HG02943 (cell line): ENCODE measurements around the gene RPRD1B.
"Not testable (repeated sequence)": the region's sequence is repeated elsewhere in the genome, so short reads cannot be mapped to it uniquely, and the experiment has no call there.

Source experiments
- ATAC-seq: cut with Tn5 transposase; IDR thresholded peaks from one replicate; pipeline ENCODE4 v1.9.1; 2021; ENCODE audit warnings: mild to moderate bottlenecking, low read depth, moderate library complexity; ENCODE audit not compliant: unreplicated experiment

RPRD1B gene

DNA sequence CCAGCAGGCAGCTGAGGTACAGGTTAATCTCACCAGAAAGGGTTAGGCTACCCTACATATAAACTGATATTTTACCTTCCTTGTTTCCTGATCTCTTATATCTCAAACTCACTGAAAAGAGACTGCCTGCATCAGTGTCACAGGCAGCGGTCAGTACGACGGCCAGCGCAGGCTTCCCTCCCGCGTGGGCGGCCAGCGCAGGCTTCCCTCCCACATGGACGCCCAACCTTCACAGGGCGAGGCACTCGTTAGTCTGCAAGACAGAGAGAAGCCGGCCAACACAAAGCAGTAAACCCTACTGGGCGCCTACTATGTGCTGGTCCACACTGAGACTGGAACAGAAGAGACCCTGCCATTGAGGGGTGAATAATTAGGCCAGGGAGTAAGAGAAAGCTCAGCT is 33.3 kb upstream of the RPRD1B start:
- ATAC-seq: no peak

DNA sequence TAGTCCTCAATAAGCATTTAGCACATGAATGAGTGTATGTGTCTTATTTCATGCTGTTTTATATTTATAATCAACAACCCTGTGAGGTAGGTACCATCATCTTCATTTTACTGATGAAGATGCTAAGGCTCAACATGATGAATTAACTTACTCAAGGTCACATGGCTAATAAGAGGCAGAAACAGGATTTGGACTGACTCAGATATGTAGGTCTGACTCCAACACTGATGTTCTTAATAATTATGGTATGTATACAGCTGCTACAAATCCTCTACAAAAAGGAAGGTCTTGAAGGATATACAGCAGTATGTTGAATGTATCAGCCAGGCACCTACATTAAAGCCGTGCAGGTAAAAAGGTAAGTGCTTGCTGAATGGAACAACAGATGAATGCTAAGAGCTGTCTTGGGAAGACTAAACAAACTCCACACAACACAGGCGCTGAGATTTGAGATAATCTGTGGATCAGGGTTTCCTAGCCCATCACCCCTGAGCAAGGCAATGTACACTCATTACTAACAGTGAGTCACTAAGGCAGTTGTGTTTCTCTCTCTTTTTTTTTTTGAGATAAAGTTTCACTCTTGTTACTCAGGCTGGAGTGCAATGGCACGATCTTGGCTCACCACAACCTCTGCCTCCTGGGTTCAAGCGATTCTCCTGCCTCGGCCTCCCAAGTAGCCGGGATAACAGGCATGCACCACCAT is 32.2 kb upstream of the RPRD1B start:
- ATAC-seq: no peak

DNA sequence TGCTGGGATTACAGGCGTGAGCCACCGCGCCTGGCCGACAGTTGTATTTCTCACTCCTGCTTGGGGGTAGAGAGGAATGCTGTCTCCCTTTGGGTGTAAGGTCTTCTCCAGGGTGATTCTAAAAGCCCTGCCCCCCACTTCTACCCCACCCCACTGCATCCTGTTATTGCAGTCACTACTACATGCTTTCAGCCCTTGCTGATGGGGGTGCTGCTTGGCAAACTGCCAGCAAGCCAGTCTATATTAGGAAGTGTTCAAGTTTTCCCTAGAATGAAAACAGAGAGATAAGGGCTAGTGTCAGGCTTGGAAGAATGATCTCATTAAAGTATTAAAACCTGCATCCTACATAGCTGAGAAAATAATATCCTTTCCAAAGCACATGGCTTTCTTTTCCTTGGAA is 31.6 kb upstream of the RPRD1B start:
- no peak for ATAC-seq

DNA sequence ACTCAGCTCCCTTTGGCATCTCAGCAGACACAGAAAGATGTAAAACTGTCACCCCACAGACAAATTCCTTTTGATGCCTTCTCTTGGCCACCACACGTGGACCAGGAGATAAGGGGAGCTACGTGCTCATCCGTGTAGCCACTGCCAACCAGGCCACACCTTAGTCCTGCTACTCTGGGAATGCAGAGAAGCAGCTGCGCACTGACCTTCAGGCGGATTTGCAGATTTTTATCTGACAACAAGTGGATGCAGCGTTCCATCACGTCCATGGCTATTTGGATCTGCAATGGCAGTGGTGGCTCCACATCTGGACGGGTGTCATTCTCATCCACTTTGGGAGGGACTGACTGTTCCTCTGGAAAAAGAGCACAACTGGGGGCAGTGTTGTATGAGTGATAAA is 31.1 kb upstream of the RPRD1B start:
- no peak for ATAC-seq

DNA sequence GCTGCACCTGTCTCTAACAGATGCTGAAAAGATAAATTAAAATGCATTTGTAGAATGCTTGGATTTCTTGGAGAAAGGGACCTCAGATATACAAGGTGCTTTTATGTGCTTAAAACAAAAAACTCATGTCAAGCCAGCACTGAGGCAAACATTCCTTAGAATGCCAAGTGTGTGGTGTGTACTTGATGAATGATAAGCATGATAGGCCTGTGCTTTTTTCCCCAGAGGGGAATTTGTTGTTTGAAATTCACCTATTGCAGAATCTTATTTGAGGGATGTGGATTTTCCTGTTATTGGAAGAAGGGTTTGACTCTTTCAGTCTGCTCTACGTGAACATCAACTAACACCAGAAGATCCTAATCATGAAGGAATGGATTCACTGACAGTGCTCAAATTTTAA is 29.1 kb upstream of the RPRD1B start:
- no peak for ATAC-seq

DNA sequence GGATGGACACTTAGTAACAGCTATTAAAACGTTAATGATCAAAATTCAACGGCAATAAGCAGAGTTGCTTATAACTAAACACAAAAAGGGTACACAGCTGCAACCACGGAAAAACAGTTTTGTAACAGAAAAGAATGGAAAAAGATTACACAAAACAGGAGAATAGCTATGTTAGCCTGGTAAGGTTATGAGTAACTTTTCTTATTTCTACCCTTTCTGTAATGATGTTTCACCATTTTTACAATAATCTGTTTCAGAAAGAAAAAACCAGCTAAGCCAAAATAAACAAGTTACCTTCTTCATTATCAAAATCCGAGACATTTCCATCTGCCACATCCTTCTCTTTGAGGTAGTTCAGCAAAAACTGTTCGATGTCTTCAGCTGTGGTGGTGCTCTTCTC is 27.6 kb upstream of the RPRD1B start:
- ATAC-seq: no peak

DNA sequence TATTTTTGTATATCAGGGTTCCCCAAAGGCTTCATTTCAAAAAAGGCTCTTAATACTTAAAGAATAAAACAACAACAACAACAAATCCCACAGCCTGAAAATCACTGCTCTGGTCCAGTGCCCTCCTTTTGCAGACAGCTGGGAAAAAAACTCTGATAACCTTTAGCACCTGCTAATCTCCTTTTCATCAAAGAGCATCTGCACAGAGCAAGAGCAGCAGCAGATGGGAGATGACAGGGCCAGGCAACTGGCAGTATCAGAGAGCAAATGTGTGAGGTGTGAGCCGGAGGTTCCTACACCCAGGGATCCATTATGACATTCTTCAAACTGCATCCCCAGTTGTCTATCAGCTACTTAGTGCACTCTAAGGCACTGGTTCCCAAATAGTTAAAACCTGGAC is 26.0 kb upstream of the RPRD1B start:
- no peak for ATAC-seq

DNA sequence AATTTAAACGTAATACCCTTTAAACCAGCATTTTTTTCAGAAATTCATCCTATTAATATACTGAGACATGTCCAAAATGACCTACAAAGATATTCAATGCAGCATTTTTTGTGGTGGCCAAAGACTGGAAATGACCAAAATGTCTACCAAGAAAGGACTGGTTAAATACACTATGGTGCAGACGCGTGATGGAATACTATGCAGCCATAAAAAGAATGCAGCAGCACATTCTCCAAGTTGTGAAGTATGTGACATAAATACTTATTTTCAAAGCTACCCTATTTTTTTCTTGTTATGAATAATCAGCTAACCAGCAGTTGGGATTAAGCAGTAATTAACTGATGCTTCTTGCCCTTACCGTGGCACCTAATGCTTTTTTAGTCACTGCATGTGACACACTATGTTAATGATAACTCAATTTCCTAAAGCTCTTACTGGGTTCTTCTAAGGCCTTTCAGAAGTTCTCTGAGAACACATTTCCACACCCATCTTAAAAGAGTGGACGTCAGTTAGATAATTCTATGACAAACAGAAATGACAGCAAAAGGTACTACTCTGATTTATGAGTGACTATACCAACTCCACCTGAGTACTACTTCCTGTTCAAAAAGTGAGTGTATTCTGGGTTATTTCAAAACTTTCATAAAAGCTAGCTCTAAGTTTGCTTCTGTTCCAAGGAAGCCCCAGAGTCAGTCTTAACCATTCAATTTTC is 25.2 kb upstream of the RPRD1B start:
- no peak for ATAC-seq

DNA sequence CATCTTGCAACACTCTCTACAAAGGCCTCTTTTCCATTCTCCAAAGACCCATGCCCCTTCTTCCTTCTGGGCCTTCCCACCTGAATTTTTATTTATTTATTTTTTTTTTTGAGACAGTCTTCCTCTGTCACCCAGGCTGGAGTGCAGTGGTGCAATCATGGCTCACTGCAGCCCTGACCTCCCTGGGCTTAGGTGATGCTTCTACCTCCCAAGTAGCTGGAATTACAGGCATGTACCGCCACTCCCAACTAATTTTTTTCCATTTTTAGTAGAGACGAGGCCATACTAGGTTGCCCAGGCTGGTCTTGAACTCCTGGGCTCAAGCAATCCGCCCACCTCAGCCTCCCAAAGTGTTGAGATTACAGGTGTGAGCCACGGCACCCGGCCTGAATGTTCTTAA is 24.1 kb upstream of the RPRD1B start:
- not testable (repeated sequence) for ATAC-seq

DNA sequence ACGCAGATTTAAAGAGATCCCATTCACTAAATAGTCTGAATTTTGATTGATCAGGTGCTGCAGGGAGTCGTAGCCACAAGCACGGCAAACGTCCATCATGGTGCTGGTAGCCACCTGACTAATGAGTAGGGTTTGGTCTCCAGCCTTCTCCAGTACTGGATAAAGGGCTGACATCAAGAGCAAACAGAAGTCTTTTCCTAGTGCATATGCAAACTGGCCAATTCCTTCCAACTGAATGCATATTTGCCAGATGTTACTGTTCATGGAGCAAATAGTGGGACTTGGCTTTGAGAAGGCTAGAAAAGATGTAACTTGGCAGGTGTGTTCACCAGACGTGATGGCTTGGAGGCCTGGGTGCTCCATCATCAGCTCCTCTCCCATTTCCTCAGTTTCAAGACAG is 21.9 kb upstream of the RPRD1B start:
- no peak for ATAC-seq

DNA sequence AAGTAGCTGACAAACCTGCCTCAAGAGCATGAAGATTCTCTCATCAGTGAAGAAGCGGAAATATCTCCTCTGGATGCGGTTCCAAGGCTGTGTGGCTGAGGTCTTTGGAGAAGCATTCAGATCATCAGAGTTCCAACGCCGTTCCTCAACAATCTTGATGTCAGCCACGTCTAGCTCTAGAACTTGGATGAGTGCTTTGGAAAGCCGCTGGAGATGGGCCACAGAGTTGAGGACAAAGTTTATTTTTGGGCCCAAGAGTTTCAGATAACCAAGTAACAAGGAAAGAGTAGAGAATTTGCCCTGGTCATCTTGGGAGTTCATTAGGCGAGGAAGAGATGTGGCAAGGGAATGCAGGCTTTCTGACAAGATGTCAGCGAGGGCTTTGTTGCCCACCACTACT is 21.2 kb upstream of the RPRD1B start:
- no peak for ATAC-seq

DNA sequence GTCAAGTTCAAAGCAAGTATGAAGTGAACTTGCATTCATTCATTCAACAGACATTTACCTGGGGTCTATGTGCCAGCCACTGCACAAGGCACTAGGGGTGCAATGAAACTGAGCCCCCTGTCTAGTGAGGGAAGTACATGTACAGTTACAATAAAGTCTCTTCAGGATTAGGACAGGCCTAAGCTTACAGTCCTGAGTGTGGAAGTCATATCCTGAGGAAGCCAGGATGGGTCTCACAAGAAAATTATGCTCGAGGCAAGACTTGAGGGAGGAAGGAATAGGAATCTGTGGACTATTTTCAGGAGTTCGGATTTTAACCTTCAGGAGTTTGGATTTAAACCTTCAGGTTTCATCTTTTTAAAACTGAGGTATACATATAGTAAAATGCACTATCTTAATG is 19.7 kb upstream of the RPRD1B start:
- ATAC-seq: no peak

DNA sequence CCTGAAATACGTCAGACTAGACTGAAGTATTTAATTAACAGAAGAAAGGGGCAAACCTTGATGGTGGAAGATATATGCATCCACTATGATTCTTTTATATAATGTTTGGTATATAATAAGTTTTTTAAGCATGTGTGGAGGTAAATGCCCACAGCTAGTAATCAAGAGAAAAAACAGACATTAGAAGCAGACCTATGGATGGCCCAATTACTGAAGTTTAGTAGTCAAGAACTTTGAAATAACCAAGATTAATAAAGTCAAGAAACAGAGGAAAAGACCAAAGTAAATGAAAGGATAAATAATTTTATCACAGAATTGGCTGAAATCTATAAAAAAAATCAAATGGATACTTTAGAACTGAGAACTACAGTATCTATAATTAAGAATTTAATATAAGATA is 15.6 kb upstream of the RPRD1B start:
- ATAC-seq: no peak

DNA sequence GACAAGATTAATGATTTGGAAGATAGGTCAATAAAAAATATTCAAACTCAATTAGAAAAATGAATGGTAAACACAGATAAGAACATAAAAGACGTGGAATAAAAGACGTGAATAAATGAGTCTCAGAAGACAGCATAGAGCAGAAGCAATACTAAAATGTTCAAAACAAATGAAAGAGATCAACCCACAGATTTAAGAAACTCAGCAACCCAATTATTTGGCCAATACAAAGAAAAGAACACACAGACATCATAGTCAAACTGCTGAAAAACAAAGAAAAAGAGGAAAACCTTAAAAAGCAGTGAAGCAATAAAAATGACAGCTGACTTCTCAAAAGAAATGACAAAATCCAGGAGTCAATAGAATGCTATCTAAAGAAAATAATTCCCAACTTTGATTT is 15.2 kb upstream of the RPRD1B start:
- ATAC-seq: no peak

DNA sequence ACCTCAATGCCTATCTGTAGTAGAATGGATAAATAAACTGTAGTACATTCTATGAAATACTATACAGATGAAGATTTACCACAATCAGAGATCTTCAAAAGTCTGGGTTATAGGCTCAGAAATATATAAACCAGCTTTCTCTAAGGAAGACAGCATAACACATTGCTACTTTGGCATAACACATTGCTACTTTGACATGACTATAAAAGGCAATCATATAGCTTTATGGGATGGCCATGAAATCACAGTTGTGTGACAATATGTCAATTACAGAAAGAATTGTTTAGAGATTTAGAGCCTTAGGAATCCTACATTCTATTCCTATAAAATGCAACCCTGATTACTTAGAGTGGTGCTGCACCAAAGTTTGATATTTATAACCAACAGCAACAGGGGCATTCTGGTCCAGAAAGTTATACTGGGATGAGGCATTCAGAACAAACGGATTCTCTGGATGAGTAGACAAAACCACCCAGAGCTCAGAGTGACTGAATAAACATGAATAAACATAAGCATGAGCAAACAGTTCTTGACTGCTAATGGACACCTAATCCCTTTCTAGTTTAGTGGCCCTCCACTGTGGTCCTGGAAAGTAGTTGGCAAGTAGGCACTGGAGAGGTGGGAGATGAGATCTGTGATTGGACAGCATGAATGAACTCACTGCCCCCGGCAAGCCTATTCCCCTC is 12.3 kb upstream of the RPRD1B start:
- ATAC-seq: no peak

DNA sequence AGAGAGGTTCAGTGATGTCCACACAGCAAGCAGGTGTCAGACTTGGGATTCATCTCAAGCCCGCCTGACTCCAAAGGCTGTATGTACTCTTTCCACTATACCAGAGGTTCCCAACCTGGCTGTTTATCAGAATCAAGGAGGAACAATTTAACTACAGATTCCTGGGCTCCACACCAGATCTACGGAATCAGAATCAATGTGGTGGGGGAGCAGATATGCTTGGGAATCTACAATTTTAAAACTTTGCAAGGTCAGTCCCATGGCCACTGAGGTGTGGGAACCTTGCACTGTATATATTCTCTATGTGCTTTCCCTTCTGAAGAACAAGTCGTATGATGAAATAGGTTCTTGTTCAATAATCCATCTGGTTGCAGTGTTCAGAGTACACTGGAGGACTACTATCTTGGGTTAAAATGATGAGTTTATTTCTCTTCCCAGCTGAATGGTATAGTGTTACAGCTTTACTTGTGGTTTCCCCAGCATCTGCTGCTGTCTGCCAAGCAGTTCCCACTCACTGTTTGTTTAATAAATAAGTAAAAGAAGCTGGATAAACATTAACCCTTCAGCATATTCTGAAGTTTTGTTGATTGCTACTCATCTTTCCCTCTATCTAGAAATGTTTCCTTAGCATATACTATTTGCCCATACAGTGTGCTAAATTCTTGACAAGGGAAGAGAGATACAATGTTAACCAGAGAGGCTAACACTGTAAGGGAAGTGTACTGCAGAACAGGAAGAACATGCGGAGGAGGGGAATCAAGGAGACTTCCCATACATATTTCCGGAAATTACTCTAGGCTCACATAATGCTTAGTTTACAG is 10.2 kb upstream of the RPRD1B start:
- ATAC-seq: no peak

DNA sequence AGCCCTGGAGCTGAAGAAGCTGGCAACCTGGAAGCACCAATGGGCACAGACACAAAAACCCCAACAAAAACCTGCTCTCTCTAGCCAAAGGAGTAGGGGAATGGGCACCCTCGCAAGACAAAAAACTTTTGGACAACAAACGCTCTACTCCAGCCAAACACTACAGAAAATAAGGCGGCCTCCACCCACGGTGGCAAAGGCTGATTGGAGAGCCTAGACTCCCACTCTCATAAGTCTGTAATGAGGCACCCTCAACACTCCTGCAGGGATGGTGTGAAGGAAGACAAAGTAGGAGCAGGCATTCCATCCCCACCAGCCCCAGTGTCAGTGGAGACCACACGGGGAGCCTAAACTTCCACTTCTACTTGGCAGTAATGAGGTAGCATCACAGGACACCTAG is 9.1 kb upstream of the RPRD1B start:
- ATAC-seq: no peak

DNA sequence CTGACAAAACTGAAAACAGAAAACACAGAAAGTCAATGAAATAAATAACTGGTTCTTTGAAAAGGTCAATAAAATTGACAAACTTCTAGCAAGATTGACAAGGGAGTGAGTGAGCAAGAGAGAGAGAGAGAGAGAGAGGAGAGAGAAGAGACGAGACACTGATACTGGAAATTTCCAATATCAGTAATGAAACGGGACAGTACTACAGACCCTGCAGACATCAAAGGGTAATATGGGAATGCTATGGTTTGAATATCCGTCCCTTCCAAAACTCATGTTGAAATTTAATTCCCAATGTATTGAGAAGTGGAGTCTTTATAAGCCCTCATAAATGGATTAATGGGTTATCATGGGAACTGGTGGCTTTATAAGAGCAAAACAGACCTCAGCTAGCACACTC is 4.1 kb upstream of the RPRD1B start:
- ATAC-seq: no peak

DNA sequence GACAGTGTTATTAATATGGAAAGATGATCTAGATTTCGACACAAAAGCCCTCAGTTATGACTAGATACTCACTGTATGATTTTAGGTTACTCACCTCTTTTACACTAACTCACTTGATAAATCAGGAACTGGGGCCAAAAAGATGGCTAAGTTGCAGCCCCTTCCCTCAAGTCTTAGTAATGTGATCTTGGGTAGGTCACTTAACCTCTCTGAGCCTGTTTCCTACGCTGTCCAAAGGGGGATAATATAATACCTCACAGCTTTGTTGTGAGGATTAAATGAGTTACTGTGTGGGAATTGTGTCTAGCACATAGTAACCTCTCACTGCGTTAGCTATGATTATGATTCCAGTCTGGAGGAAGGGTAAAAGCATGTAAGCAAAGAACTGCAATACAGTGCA is 1.6 kb upstream of the RPRD1B start:
- no peak for ATAC-seq

DNA sequence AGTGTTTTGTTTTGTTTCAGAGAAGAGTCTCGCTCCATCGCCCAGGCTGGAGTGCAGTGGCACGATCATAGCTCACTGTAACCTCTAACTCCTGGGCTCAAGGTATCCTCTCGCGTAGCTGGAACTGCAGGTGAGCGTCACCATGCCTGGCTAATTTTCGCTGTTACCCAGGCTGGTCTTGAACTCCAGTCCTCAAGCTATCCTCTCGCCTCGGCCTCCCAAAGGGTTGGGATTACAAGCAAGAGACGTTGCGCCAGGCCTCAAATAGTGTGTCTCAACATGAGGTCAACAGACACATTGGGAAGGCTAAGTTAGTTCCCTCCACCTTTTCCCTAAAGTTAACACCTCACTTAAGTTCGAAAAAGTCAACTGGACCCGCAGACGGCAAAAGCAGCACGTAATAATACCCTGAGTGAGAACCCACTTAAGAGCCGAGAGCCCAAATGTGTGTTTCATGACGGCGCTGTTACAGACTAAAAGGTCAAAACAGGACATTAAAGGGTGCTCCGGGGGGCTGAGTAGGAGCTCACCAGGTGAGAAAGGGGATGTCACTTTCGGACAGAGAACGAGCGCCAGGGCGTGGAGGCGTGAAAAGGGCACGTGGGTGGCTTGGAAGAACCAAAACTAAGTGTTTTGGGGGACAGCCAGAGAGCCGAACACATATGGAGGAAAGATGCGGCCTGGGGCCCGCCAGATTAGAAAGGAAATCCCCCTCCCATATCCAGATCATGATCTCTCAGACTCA is 789 bp upstream of the RPRD1B start:
- peak; percentile 40 for ATAC-seq
